ENCODE results near the gene SLC44A5.

DNA sequence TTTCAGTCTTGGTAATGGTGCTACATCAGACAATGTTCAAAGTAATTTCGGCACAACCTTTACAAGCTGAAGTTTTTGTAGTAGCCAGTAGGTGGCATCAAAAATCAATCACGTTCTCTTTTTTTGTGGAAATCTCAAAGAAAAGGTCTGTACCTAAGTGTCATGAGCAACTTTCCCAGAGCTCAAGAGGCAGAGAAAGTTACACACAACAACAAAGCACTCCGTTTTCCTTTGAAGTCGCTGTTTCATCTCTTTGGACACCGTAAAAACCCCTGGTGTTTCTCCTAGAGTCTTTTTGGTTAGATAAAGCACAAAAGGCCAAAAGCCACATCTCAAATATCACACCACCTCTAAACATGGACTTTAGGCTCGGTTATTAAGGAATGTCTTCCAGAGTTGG, 345.1 kb downstream of the SLC44A5 start:
- TF ChIP-seq, protein P1, sequence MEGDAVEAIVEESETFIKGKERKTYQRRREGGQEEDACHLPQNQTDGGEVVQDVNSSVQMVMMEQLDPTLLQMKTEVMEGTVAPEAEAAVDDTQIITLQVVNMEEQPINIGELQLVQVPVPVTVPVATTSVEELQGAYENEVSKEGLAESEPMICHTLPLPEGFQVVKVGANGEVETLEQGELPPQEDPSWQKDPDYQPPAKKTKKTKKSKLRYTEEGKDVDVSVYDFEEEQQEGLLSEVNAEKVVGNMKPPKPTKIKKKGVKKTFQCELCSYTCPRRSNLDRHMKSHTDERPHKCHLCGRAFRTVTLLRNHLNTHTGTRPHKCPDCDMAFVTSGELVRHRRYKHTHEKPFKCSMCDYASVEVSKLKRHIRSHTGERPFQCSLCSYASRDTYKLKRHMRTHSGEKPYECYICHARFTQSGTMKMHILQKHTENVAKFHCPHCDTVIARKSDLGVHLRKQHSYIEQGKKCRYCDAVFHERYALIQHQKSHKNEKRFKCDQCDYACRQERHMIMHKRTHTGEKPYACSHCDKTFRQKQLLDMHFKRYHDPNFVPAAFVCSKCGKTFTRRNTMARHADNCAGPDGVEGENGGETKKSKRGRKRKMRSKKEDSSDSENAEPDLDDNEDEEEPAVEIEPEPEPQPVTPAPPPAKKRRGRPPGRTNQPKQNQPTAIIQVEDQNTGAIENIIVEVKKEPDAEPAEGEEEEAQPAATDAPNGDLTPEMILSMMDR (IDR thresholded peaks at IDR 0.05), result peak in 5 of 7 experiments; percentile 25 to 51 (median 47)
- TF ChIP-seq POLR2AphosphoS5 (IDR thresholded peaks at IDR 0.05) (no peak), EP300 (IDR thresholded peaks at IDR 0.05) (no peak), POLR2A (IDR thresholded peaks at IDR 0.05) (no peak)

All from stomach (tissue), 4 donors.